SK-N-SH treated with all-trans-retinoic acid at 6 μM for 48 hours (cell line): ENCODE results near the gene MYO16.

ENCODE experiments used
- ARNTL ChIP-seq: fragments of 450-650 bp; formaldehyde crosslinking; IDR thresholded peaks from 2 replicates; pipeline ENCODE4 v1.5.0; 2020; ENCODE audit warnings: low read depth, mild to moderate bottlenecking, moderate library complexity, borderline replicate concordance
- CSDC2 ChIP-seq: fragments of 250-450 bp; sonication (Bioruptor Pico); IDR thresholded peaks from 2 replicates; pipeline ENCODE4 v1.5.0; 2020; ENCODE audit warnings: mild to moderate bottlenecking, moderate library complexity
- GLIS3 ChIP-seq: fragments of 250-450 bp; sonication (Bioruptor Pico); IDR thresholded peaks from 2 replicates; pipeline ENCODE4 v1.5.0; 2020; ENCODE audit warnings: mild to moderate bottlenecking, moderate library complexity
- ISL1 ChIP-seq: fragments of 250-450 bp; sonication (Bioruptor Pico); IDR thresholded peaks from 2 replicates; pipeline ENCODE4 v2.1.2; 2022; ENCODE audit warnings: mild to moderate bottlenecking, moderate library complexity
- OSR1 ChIP-seq: fragments of 250-450 bp; sonication (Bioruptor Pico); IDR thresholded peaks from 2 replicates; pipeline ENCODE4 v1.8.0; 2022; ENCODE audit warnings: moderate library complexity, mild to moderate bottlenecking, inconsistent platforms
- PATZ1 ChIP-seq: fragments of 250-450 bp; sonication (Bioruptor Pico); IDR thresholded peaks from 2 replicates; pipeline ENCODE4 v1.8.0; 2020; ENCODE audit warnings: mild to moderate bottlenecking, moderate library complexity, borderline replicate concordance
- POU6F1 ChIP-seq: fragments of 250-450 bp; sonication (Bioruptor Pico); IDR thresholded peaks from 2 replicates; pipeline ENCODE4 v1.8.0; 2021; ENCODE audit warnings: low read depth, mild to moderate bottlenecking, moderate library complexity, borderline replicate concordance
- RARB ChIP-seq: fragments of 250-450 bp; sonication (Bioruptor Pico); IDR thresholded peaks from 2 replicates; pipeline ENCODE4 v1.8.0; 2021; ENCODE audit warnings: mild to moderate bottlenecking, moderate library complexity
- TCF4 ChIP-seq: fragments of 250-450 bp; sonication (Bioruptor Pico); IDR thresholded peaks from 2 replicates; pipeline ENCODE4 v1.8.0; 2021; ENCODE audit warnings: mild to moderate bottlenecking, moderate library complexity, borderline replicate concordance
- TOX ChIP-seq: fragments of 250-450 bp; sonication (Bioruptor Pico); IDR thresholded peaks from 2 replicates; pipeline ENCODE4 v1.8.0; 2021; ENCODE audit warnings: mild to moderate bottlenecking, moderate library complexity, borderline replicate concordance
- ZFP30 ChIP-seq: fragments of 450-650 bp; formaldehyde crosslinking; IDR thresholded peaks from 2 replicates; pipeline ENCODE4 v1.5.0; 2022; ENCODE audit warnings: mild to moderate bottlenecking, moderate library complexity
- ZNF70 ChIP-seq: fragments of 450-650 bp; formaldehyde crosslinking; IDR thresholded peaks from 2 replicates; pipeline ENCODE4 v1.5.0; 2020; ENCODE audit warnings: mild to moderate bottlenecking, moderate library complexity

GRCh38 chr13:109212650-109213049 lies 583.2 kb downstream of the MYO16 start:
- TF ChIP-seq ZNF70 (CRISPR knock-in tag) (no peak), CSDC2 (CRISPR knock-in tag) (no peak), RARB (no peak), PATZ1 (CRISPR knock-in tag) (no peak), GLIS3 (no peak), ZFP30 (CRISPR knock-in tag) (no peak), ARNTL (CRISPR knock-in tag) (no peak), TOX (CRISPR knock-in tag) (no peak), ISL1 (no peak), POU6F1 (no peak), OSR1 (no peak), TCF4 (no peak)
